Raji (cell line): ENCODE measurements around the gene ITSN2.

Source experiments
- POLR2A ChIP-seq: IDR thresholded peaks from 2 replicates; pipeline ENCODE4 v1.6.1; 2011; ENCODE audit warnings: low read depth, low read length, control low read depth; ENCODE audit not compliant: insufficient read depth

Gene ITSN2

GRCh38 chr2:24191848-24192247 is 168.5 kb downstream of the ITSN2 start:
- no peak for TF ChIP-seq POLR2A

DNA sequence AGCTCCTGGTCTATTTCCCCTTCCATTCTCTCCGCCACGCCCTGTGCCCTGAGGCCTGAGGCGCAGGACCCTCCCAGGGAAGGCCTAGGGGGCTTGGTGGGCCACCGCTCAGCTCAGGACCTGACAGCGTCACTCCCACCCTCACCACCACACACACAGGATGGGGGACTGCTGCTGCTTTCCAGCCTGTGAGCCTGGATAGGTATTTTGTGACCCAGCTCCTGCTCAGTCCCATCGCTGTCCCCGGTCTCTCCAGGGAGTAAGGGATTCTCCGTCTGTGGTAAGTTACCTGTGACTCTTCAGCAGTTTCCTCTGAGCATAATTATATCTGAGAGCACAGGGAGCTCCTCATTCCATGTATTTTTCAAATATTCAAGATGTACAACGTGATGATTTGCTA is 169.2 kb downstream of the ITSN2 start:
- TF ChIP-seq POLR2A = no peak

GRCh38 chr2:24190503-24190902 is 169.8 kb downstream of the ITSN2 start:
- TF ChIP-seq POLR2A = no peak

DNA sequence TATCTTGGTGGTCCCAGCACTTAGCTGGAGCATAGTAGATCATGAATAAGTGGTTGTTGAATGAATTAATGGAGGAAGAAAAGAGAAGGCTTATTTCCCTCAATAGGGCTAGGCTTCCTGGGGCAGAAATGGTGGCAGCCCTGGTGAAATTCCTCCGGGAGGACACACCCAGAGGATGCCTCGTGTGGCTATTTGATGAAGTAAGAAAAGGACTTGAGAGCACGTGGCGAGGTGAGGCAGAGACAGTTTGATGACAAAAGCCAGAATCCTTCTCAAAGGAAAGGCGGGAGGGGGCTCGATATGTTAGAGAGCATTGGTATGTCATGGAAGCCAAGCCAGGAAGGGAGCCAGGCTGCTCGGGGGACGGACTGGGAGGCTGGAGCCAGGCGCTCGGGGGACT is 170.8 kb downstream of the ITSN2 start:
- no peak for TF ChIP-seq POLR2A

- no peak for TF ChIP-seq POLR2A
Measured at GRCh38 chr2:24183366-24184069, 176.8 kb downstream of the ITSN2 start.

GRCh38 chr2:24182507-24182906 is 177.8 kb downstream of the ITSN2 start:
- TF ChIP-seq POLR2A = no peak

DNA sequence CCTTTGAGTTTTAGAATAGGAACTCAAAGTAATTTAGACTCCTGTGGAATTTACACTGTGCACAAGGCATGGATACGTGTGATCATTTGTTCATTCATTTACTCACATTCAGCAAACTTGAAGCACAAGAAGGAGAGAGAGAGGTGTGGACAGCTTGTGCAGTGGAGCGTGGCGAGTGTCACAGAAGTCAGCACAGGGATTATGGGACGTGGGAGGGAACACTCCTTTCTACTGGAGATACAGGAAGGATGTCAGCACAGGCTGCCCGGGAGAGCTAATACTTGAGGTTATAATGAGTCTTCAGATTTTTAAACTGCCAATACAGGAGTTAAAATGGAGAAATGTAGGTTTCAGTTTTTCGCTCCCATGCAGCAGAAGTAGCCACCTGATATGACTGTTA is 178.5 kb downstream of the ITSN2 start:
- TF ChIP-seq POLR2A = no peak

- no peak for TF ChIP-seq POLR2A
Measured at GRCh38 chr2:24179683-24180082, 180.7 kb downstream of the ITSN2 start.

DNA sequence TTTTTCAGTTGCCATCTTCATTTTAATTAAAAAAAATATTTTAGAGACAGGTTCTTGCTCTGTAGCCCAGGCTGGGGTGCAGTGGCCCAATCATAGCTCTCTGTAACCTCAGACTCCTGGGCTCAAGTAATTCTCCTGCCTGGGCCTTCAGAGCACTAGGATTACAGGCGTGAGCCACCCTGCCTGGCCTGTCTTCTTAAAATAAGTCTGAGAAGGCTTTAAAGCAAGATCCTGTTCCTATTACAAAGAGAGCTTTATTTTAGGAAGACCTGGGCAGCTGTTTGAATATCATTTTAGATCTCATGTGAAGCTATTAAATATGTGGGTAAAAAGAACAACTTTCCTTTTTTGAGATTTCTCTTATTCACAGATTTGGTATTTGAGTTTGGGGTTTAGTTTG is 184.0 kb downstream of the ITSN2 start:
- TF ChIP-seq POLR2A = no peak

GRCh38 chr2:24175631-24176187 is 184.6 kb downstream of the ITSN2 start:
- no peak for TF ChIP-seq POLR2A

DNA sequence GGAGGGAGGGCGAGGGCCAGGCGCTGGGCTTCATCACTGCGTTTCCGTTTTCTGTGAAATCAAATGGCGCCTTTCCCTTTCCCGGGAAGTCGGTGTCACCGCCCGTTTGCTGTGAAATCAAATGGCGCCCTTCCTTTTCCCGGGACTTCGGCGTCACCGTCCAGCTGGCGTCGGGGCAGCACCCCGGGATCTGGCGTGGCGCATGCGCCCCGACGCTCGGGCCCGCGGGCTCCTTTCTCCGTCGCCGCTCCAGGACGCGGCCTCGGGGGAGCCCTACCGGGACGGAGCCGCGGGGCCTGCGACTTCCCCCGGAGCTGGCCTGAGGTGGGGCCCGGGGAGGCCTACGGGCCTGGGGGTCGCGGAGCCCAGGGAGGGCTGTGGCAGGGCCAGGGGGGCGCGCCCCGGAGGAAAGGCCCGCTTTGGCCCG is 185.5 kb downstream of the ITSN2 start, which contains the start of gene FAM228A:
Gene FAM228A (plus strand): TSS at position 203 of the 427 bp plus-strand sequence. CDS start 428 bp downstream, outside the sequence.
- TF ChIP-seq POLR2A = no peak

DNA sequence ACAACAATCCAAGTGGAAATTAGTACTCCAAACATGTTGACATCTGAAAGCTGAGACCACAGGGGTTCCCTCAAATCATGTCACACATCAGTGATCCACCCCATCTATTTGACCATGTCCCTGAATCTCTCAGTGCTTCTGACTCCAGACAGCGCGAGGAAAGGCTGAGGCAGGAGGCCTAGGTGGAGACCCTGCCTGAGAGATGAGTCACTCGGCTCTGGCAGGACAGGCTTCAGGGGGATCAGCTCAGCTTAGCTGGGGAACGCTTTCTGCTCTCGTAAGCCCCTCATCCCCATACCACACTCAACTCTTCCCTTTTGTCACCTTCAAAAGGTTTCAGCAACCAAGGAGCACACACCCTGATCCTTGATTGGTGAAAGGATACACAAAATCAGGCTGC is 191.3 kb downstream of the ITSN2 start:
- TF ChIP-seq POLR2A = no peak

DNA sequence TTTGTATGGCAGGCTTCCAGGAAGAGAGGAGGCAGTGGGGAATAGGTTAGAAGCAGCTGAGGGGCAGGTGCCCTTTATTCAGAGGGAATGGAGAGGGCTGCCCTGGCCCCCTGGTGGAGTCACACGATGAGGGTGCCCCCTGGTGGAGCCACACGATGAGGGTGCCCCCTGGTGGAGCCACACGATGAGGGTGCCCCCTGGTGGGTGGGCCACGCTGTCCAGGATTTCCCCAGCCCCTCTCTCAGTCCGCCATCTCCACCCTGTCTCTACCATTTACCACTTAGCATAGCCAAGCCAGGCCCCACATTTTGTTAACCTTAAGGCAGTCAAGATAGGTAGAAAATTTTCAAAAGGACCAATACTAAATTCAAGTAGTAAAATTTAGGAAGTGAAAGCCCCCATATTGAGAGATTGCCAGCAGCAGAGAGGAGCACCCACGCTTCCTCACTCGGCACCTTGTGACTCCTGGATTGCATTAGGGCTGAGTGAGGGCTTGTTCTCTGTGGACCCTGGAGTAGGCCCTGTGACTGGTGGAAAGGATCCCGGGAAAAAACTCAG is 195.8 kb downstream of the ITSN2 start:
- no peak for TF ChIP-seq POLR2A

GRCh38 chr2:24163601-24164000 is 196.7 kb downstream of the ITSN2 start:
- TF ChIP-seq POLR2A = no peak

DNA sequence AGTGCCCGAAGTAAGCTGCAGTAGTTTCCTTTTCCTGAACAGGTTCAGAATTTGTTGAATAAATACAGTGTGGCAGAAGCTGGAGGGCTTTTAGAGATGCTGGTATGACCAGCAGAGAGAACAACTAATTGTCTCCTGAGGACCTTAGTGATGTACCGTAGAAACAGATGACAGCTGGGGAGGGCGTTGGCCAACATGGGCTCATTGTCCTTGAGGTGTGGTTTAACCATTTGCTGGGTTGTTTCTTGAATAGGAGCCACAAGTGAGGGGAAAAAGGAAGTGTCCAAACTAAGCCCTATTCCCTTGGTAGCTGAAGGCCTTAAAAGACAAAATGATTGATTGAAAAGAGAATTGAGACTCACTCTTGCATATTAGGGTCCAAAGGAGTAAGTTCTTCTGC is 197.2 kb downstream of the ITSN2 start:
- no peak for TF ChIP-seq POLR2A

GRCh38 chr2:24162494-24162893 is 197.8 kb downstream of the ITSN2 start:
- TF ChIP-seq POLR2A = no peak
